HG02763 (cell line): Measurements from ENCODE around the gene RNF7.
"Not testable (repeated sequence)": the region's sequence is repeated elsewhere in the genome, so short reads cannot be mapped to it uniquely, and the experiment has no call there.

ENCODE experiments used
- ATAC-seq: cut with Tn5 transposase; IDR thresholded peaks from one replicate; pipeline ENCODE4 v1.9.1; 2021; ENCODE audit warnings: mild to moderate bottlenecking, moderate library complexity; ENCODE audit not compliant: unreplicated experiment

The RNF7 gene

GRCh38 chr3:141738022-141738890 is at the start of gene RNF7:
RNF7 (plus strand) TSS chr3:141738298; CDS start chr3:141738342, 44 bp downstream.
- ATAC-seq, result peak; percentile 98

GRCh38 chr3:141690431-141691072 is 47.5 kb upstream of the RNF7 start:
- no peak for ATAC-seq

- ATAC-seq, result not testable (repeated sequence)
Measured at GRCh38 chr3:141691471-141691870, 46.6 kb upstream of the RNF7 start.

GRCh38 chr3:141692973-141693372 is 45.1 kb upstream of the RNF7 start:
- ATAC-seq, result not testable (repeated sequence)

- ATAC-seq, result no peak
Measured at GRCh38 chr3:141699324-141699723, 38.8 kb upstream of the RNF7 start.

GRCh38 chr3:141699897-141700296 is 38.2 kb upstream of the RNF7 start:
- ATAC-seq, result no peak

- ATAC-seq, result not testable (repeated sequence)
Measured at GRCh38 chr3:141703367-141703766, 34.7 kb upstream of the RNF7 start.

- no peak for ATAC-seq
Measured at GRCh38 chr3:141707741-141708203, 30.3 kb upstream of the RNF7 start.

- ATAC-seq, result no peak
Measured at GRCh38 chr3:141708367-141708766, 29.7 kb upstream of the RNF7 start.

- ATAC-seq, result no peak
Measured at GRCh38 chr3:141709126-141709770, 28.9 kb upstream of the RNF7 start.

- no peak for ATAC-seq
Measured at GRCh38 chr3:141710121-141710520, 28.0 kb upstream of the RNF7 start.

GRCh38 chr3:141710888-141711616 is 27.0 kb upstream of the RNF7 start:
- no peak for ATAC-seq

GRCh38 chr3:141714671-141715070 is 23.4 kb upstream of the RNF7 start:
- no peak for ATAC-seq

GRCh38 chr3:141722081-141722480 is 16.0 kb upstream of the RNF7 start:
- ATAC-seq, result no peak

- no peak for ATAC-seq
Measured at GRCh38 chr3:141722648-141723047, 15.4 kb upstream of the RNF7 start.

- ATAC-seq, result no peak
Measured at GRCh38 chr3:141723255-141723654, 14.8 kb upstream of the RNF7 start.

- ATAC-seq, result no peak
Measured at GRCh38 chr3:141724186-141724585, 13.9 kb upstream of the RNF7 start.

GRCh38 chr3:141725036-141725435 is 13.1 kb upstream of the RNF7 start:
- no peak for ATAC-seq

- no peak for ATAC-seq
Measured at GRCh38 chr3:141726483-141726882, 11.6 kb upstream of the RNF7 start.

- no peak for ATAC-seq
Measured at GRCh38 chr3:141728355-141728892, 9.7 kb upstream of the RNF7 start.

GRCh38 chr3:141729240-141729639 is 8.9 kb upstream of the RNF7 start:
- no peak for ATAC-seq
